Neural crest cell (in vitro differentiated cells): ENCODE results near the gene DMXL1. TPM values are rescaled to one million over a fixed set of nuclear protein-coding genes. Genes with fewer than 3 reads are reported as not detected.

Experiments used
- DNase-seq: peaks from one replicate; pipeline ENCODE4 v3.0.0; 2021; ENCODE audit warnings: low read depth, mixed read lengths, low spot score
- H3K27ac Mint-ChIP-seq: one replicate; pipeline ENCODE4 v1.8.0; 2021; ENCODE audit warnings: mild to moderate bottlenecking, mixed read lengths; ENCODE audit not compliant: unreplicated experiment
- H3K27me3 Mint-ChIP-seq: 2 replicates; pipeline ENCODE4 v1.8.0; 2021; ENCODE audit warnings: low read depth, mild to moderate bottlenecking, mixed read lengths
- H3K36me3 Mint-ChIP-seq: 2 replicates; pipeline ENCODE4 v1.8.0; 2021; ENCODE audit warnings: low read depth, mild to moderate bottlenecking, mixed read lengths
- H3K4me1 Mint-ChIP-seq: 2 replicates; pipeline ENCODE4 v1.8.0; 2021; ENCODE audit warnings: mixed read lengths
- H3K4me3 Mint-ChIP-seq: one replicate; pipeline ENCODE4 v1.8.0; 2021; ENCODE audit warnings: mild to moderate bottlenecking, mixed read lengths
- H3K9me3 Mint-ChIP-seq: 2 replicates; pipeline ENCODE4 v1.8.0; 2021; ENCODE audit warnings: mixed read lengths
- total RNA-seq: library from RNA; stranded (reverse); gene quantifications from 2 replicates; pipeline ENCODE4 v1.2.1, GENCODE V29; 2021
- TF ChIP-seq, protein P1 (sequence below): fragments of 200-600 bp; sonication (generic); conservative IDR thresholded peaks from 2 replicates; pipeline ENCODE4 v1.5.0; 2021; ENCODE audit warnings: antibody characterized with exemption, mild to moderate bottlenecking

Gene DMXL1
- total RNA-seq, 1 donor from 2014 or later = 24.1 TPM

DNA sequence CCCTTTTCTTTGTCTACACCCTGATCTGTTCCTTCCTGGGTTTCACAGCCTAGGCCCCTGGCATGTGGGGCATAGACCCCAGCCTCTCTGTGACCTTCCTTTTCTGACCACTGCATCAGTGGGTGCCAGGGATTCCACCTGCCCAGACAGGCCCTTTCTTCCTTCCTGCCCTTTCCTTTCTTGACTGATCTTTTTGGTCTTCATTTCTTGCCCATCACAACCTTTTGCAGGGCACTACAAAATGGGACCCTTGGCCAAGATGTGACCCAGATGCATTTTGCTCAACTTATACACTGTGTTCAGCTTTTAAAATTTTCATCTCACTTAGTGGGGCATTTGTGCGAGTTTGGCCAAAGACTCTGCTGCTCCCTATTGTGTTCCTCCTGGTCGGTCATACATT lies 211.7 kb downstream of the DMXL1 start:
- H3K4me1 Mint-ChIP-seq = no peaks in the 10 kb centered on the region
- peak overlapping the region; percentile 79 for H3K27ac Mint-ChIP-seq
- H3K9me3 Mint-ChIP-seq = no peaks in the 10 kb centered on the region
- H3K27me3 Mint-ChIP-seq = no peaks in the 10 kb centered on the region
- H3K36me3 Mint-ChIP-seq = no peaks in the 10 kb centered on the region
- H3K4me3 Mint-ChIP-seq = no peak overlapping the region
- no peak for DNase-seq
- TF ChIP-seq, protein P1, sequence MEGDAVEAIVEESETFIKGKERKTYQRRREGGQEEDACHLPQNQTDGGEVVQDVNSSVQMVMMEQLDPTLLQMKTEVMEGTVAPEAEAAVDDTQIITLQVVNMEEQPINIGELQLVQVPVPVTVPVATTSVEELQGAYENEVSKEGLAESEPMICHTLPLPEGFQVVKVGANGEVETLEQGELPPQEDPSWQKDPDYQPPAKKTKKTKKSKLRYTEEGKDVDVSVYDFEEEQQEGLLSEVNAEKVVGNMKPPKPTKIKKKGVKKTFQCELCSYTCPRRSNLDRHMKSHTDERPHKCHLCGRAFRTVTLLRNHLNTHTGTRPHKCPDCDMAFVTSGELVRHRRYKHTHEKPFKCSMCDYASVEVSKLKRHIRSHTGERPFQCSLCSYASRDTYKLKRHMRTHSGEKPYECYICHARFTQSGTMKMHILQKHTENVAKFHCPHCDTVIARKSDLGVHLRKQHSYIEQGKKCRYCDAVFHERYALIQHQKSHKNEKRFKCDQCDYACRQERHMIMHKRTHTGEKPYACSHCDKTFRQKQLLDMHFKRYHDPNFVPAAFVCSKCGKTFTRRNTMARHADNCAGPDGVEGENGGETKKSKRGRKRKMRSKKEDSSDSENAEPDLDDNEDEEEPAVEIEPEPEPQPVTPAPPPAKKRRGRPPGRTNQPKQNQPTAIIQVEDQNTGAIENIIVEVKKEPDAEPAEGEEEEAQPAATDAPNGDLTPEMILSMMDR = no peak

DNA sequence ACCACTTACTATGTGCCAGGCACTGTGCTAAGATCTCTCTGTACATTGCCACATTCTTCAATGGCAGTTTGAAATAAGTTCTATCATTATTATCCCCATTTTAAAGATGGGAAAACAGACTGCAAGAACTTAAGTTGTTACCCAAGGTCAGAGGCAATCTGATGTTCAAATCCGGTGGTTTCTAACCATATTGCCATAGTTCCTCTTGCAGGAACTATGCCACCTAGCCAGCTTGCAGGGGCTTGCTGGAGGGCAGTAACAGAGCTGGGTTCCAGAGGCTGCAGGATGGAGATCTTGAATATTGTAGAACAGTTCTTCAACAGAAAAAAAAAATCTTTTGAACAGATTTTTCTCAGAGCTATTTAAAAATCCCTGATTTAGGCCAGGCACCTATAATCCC lies 213.1 kb downstream of the DMXL1 start:
- DNase-seq = no peak
- TF ChIP-seq, protein P1 = no peak
- H3K27ac Mint-ChIP-seq = no peak overlapping the region
- peaks cover 5% of the 10 kb centered on the region for H3K4me1 Mint-ChIP-seq
- H3K9me3 Mint-ChIP-seq = no peaks in the 10 kb centered on the region
- H3K36me3 Mint-ChIP-seq = no peaks in the 10 kb centered on the region
- H3K4me3 Mint-ChIP-seq = no peak overlapping the region
- H3K27me3 Mint-ChIP-seq = no peaks in the 10 kb centered on the region

DNA sequence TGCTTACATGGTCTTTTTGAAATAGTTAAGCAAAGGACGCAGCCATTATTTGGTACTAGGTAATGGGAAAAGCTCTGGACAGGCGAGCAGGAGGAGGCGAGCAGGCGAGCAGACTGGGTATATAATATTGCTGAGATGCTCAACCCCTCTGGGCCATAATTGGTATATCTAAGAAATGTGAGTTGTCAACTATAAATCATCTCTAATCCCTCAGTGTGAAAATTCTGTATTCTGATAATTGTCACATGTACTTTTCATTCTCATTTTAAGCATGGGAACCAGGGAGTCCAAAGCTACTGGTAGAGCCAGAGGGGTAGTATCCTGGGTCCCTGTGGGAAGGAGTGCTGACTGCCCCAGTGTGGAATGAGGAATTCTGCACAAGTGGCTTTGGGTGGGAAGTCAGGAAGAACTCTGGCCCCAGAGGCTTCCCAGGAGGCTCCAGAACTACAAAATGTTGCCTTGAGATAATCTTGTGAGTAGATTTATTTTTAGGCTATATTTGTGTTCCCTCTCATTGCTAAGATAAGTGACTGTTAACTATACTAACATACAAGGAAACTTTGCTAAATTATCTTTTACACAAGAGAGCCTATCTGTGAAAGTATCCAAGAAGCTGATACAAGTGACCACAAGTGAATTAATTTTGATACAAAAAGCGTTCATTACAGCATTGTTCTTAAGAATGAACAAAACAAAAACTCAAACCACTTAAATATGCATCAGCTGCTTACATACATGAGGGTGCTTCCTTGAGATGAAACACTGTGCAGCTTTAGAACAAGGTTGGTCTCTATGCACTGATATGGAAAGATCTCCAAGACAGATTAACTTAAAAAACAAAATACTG lies 214.4 kb downstream of the DMXL1 start:
- TF ChIP-seq, protein P1 = no peak
- H3K9me3 Mint-ChIP-seq = no peaks in the 10 kb centered on the region
- H3K27me3 Mint-ChIP-seq = no peaks in the 10 kb centered on the region
- no peaks in the 10 kb centered on the region for H3K36me3 Mint-ChIP-seq
- DNase-seq = no peak
- peaks cover 6% of the 10 kb centered on the region for H3K4me1 Mint-ChIP-seq
- H3K27ac Mint-ChIP-seq = no peak overlapping the region
- H3K4me3 Mint-ChIP-seq = no peak overlapping the region

DNA sequence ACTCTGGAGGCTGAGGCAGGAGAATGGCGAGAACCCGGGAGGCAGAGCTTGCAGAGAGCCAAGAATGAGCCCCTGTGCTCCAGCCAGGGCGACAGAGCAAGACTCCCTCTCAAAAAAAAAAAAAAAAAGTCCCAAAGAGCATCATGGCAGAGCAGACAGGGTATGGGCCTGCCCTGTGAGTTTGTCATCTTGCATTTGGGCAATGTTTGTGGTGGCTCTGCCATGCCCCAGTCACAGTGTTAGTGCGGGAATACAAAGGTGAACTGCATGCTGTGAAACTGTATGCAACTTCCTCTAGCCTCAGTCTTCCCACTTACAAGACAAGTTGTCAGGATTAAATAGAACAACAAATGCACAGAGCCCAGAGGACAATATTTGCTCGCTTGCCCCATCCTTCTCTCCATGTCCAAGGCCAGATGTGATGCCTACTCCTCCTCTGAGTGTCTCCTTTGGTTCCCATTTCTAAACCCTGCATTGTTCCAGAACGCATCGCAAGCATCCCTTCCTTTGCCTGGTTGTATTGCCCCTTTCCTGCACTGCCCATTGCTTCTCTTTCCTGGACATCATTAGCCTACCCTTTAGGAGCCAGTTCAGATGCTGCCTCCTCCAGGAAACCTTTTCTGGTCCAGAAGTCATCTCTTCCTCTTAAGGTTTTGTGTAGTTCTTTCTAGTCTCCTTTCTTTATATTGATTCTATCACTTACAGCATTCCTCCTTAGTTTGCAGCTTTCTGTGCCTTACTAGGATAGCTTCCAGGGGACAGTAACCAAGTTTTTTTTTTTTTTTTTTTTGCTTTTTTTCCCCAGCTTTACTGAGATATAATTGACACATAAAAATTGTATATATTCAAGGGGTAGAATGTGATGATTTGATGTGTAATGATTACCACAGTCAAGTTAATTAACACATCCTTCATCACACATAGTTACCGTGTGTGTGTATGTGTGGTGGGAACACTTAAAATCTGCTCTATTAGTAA lies 215.9 kb downstream of the DMXL1 start:
- DNase-seq = no peak
- TF ChIP-seq, protein P1 = no peak
- Mint-ChIP-seq H3K27me3 (no peaks in the 10 kb centered on the region), H3K36me3 (no peaks in the 10 kb centered on the region), H3K27ac (no peak overlapping the region), H3K4me3 (no peak overlapping the region), H3K9me3 (no peaks in the 10 kb centered on the region), H3K4me1 (peaks cover 19% of the 10 kb centered on the region)

DNA sequence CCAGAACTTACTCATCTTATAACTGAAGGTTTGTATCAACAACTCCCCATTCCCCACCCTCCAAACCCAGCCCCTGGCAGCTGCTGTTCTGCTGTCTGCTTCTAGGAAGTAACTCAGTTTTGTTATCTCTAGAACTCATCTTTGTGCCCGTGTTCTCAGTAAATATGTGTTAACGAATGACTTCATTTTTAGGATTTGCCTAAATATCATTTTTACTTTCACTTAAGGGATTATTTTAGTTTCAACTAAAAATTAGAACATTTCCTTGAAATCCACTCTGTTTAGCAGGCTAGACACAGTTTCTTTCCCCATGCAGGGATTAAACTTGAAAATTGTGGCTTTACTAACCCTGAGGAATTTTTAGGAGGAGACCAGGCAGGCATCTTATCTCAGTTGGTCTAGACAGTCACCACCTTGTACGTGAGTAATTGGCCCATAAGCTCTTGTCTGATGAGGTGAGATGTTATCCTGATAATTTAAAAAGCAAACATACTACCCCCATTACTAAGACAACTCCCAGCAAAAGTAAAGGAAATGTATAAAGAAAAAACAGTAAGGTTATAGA lies 216.7 kb downstream of the DMXL1 start:
- H3K4me1 Mint-ChIP-seq = peaks cover 21% of the 10 kb centered on the region
- TF ChIP-seq, protein P1 = no peak
- no peak overlapping the region for H3K27ac Mint-ChIP-seq

More for the DNA sequence above, 216.7 kb downstream of the DMXL1 start:
- Mint-ChIP-seq H3K36me3 (no peaks in the 10 kb centered on the region), H3K9me3 (no peaks in the 10 kb centered on the region), H3K27me3 (no peaks in the 10 kb centered on the region), H3K4me3 (no peak overlapping the region)
- DNase-seq = no peak
